ENCODE results near the gene RGL4.

Gene RGL4

GRCh38 chr22:23744001-23744400 lies 53.2 kb downstream of the RGL4 start:
- DNase-seq = no peak

GRCh38 chr22:23744485-23744884 lies 53.7 kb downstream of the RGL4 start:
- no peak for DNase-seq

GRCh38 chr22:23745791-23746190 lies 55.0 kb downstream of the RGL4 start:
- no peak for DNase-seq
